Endothelial cell of hepatic sinusoid (primary cell): ENCODE measurements around the gene PPP1R1C.

Experiments
- in situ Hi-C: cut with HindIII; loops from 2 replicates; pipeline ENCODE4 v1.10.0; 2017; ENCODE audit warnings: low sequenced_read_pairs

Gene PPP1R1C

GRCh38 chr2:182058056-182058455 is 72.4 kb downstream of the PPP1R1C start:
- in situ Hi-C loops, result no loop called here

DNA sequence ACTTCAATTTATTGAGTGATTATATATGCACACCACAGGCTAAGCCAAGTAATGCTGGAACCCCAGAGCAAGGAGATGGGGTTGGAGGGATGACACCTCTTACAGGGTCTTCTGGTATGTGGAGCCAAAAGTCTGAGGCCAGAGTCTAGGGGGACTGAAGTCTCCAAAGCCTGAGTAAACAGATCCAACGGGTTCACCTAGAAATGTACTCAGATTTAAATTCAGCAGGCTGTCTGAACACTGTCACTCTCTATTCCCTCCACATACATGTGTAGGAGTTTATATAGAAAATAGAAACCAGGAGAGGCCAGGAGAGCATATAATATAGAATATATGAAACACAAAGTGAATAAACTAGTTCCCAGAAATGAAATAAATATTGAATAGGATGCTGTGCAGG is 76.1 kb downstream of the PPP1R1C start:
- in situ Hi-C loops, result loop anchor here (5.0 to 10.0 kb wide), 2 partner anchors 39 to 107 kb away; no protein-coding TSS in a partner anchor

- in situ Hi-C loops, result loop anchor here (5.0 to 10.0 kb wide), 2 partner anchors 40 to 108 kb away; no protein-coding TSS in a partner anchor
Measured at GRCh38 chr2:182062329-182062972, 76.8 kb downstream of the PPP1R1C start.

DNA sequence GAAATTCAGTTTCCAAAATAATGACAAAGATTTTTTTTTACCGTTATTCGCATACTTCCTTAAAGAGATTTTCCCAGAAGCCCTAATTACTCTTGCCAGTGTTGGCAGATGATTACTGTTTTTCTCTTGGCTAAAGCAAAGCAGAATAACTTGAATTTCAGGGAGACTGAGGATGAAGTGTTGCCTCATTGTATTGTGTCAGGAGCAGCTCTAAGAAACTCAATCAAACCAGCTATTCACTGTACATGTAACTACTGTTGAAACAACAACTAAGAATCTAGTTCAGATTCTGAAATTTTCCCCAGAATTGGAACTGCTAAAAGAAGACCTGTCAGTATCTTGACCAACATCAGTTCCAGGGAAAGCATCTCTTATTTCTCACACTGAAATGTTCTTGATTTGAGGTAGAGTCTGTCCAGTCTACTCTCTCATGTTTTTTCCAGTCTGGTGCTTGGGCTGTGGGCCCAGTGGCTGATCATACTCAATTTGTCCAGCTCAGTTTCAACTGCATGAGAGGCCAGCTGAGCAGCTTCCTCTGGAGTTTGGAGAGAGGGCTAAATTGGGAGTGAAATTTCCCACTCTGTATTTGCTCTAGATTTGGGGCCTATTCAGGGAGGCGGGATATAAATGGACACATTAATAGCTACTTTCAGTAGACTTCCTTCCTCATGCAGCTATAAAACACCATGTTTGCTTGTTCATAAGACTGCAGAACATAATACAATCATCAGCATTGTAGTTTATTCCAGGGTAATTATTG is 78.5 kb downstream of the PPP1R1C start:
- in situ Hi-C loops, result loop anchor here (5.0 to 10.0 kb wide), 2 partner anchors 42 to 109 kb away; no protein-coding TSS in a partner anchor

- in situ Hi-C loops, result loop anchor here (10.0 kb wide), 1 partner anchor 112 kb away; no protein-coding TSS in a partner anchor
Measured at GRCh38 chr2:182066400-182067087, 80.9 kb downstream of the PPP1R1C start.

- in situ Hi-C loops, result loop anchor here (10.0 kb wide), 1 partner anchor 113 kb away; no protein-coding TSS in a partner anchor
Measured at GRCh38 chr2:182067393-182067792, 81.7 kb downstream of the PPP1R1C start.

- in situ Hi-C loops, result loop anchor here (10.0 kb wide), 1 partner anchor 114 kb away; no protein-coding TSS in a partner anchor
Measured at GRCh38 chr2:182068811-182069210, 83.2 kb downstream of the PPP1R1C start.

DNA sequence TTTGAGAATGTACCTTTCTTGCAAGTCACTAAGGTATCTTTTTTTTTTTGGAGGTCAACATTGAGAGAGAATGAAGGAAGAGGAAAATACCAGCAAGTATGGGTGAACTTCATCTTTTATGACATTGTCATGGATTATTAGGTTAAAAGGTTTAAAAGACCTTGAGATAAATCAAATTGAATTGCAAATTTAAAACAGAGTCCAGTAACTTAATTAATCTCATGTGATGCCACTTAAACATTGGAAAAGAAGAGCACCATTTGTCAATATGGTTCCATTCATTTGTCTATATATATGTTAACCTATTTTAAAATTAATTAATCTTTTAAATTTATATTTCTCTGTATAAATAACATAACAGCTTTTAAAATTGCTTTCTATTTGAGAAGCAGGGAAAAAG is 83.8 kb downstream of the PPP1R1C start:
- in situ Hi-C loops, result loop anchor here (10.0 kb wide), 1 partner anchor 115 kb away; no protein-coding TSS in a partner anchor

GRCh38 chr2:182069908-182070307 is 84.3 kb downstream of the PPP1R1C start:
- in situ Hi-C loops, result loop anchor here (10.0 kb wide), 1 partner anchor 115 kb away; no protein-coding TSS in a partner anchor

GRCh38 chr2:182070736-182071135 is 85.1 kb downstream of the PPP1R1C start:
- in situ Hi-C loops, result no loop called here

DNA sequence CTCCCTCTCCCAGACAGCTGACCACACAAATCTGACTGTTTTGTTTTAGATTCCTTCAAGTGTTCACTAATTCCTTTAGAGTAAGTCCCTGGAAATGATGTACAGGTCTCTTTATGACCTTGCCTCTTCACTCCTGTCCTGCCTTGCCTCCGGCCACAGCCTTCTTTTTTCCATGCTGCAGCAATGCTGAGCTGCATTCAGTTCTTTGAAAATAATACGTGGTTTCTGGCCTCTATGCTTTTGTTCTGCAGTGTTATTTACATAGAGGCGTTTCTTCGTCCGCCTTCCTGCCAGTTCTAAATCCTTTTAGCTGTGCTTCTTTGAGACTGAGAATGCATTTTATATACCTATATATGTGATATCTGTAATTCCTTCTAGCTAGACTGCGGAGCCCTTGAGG is 87.2 kb downstream of the PPP1R1C start:
- in situ Hi-C loops, result no loop called here

DNA sequence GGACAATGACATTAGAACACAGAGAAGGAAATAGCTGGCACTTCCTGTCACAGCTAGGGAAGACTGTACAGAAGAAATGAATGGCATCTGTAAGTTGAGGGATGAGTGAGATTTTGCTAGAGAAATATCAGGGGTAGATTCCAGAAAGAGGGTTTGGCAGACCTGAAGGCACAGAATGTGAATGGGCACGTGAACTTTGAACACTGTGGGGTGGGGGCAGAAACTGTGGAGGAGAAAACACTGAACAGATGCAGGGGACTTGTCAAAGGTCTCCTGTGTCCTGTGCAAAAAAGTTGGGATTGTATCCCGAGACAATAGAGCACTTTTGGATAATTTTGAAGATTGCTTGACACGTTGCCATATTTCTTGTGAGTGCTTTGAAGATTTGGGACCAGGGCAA is 88.0 kb downstream of the PPP1R1C start:
- in situ Hi-C loops, result no loop called here

- in situ Hi-C loops, result loop anchor here (25.0 kb wide), 1 partner anchor 165 kb away; no protein-coding TSS in a partner anchor
Measured at GRCh38 chr2:182077023-182077422, 91.4 kb downstream of the PPP1R1C start.

- in situ Hi-C loops, result loop anchor here (25.0 kb wide), 1 partner anchor 165 kb away; no protein-coding TSS in a partner anchor
Measured at GRCh38 chr2:182077448-182078142, 91.9 kb downstream of the PPP1R1C start.

GRCh38 chr2:182078988-182079602 is 93.4 kb downstream of the PPP1R1C start:
- in situ Hi-C loops, result loop anchor here (25.0 kb wide), 1 partner anchor 167 kb away; no protein-coding TSS in a partner anchor

- in situ Hi-C loops, result loop anchor here (25.0 kb wide), 1 partner anchor 168 kb away; no protein-coding TSS in a partner anchor
Measured at GRCh38 chr2:182080493-182080892, 94.8 kb downstream of the PPP1R1C start.

DNA sequence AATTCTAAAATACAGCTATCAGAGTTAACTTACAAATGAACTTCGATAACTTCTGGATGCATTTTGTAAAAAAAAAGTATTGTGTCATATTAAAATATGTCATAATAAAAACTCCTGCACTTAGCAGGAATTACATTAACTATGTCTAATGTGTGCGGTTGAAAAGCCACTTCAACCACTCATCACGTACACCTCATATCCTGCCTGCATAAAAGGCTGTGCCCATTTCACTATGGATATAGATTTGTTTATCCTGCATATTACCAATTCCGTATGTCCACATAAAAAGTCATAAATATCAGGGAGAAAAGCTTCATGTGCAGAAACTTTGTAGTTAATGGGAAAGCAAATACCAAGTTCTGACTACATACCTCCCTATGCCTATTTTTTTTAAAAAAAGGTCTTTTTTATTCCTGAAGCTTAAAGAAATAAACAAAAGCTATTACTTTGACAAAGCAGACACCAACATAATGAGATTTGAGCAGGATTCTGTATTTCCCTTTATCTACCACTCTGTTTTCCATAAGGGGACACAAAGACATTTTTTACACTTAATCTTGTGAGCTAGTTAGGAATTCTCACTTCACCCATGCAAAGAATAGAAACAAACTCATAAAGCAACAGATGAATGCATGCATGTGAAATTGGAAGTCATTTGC is 96.1 kb downstream of the PPP1R1C start:
- in situ Hi-C loops, result loop anchor here (25.0 kb wide), 1 partner anchor 169 kb away; no protein-coding TSS in a partner anchor

GRCh38 chr2:182088681-182089320 is 103.1 kb downstream of the PPP1R1C start:
- in situ Hi-C loops, result loop anchor here (25.0 kb wide), 1 partner anchor 176 kb away; no protein-coding TSS in a partner anchor

- in situ Hi-C loops, result loop anchor here (25.0 kb wide), 1 partner anchor 178 kb away; no protein-coding TSS in a partner anchor
Measured at GRCh38 chr2:182090486-182090885, 104.8 kb downstream of the PPP1R1C start.
